Stimulated activated CD4-positive, alpha-beta T cell treated with anti-CD3 and anti-CD28 coated beads, TNF-alpha, amount 100 ng/mL, for 1 hour (primary cell): Measurements from ENCODE around the gene ANKRD42.
"Not testable (repeated sequence)": the region's sequence is repeated elsewhere in the genome, so short reads cannot be mapped to it uniquely, and the experiment has no call there.

ENCODE experiments used
- DNase-seq, 3 donors: peaks; one replicate each; pipeline ENCODE4 v3.0.0-alpha.2; 2020; ENCODE audit warnings: low read depth in 3 of 3, low spot score in 1 of 3

Gene ANKRD42

DNA sequence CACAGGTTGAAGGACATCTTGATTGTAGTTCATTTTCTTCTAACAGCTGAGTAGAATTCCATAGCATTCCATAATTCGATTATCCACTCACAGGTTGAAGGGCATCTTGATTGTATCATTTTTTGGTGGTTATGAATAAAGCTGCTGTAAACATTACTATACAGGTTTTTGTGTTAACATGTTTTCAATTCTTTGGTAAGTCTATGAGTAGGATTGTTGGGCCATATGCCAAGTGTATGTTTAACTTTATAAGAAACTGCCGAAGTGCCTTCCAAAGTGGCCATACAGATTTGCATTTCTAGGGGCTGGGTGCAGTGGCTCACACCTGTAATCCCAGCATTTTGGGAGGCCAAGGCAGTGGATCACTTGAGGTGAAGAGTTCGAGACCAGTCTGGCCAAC, 44.6 kb downstream of the ANKRD42 start:
- no peak for DNase-seq

DNA sequence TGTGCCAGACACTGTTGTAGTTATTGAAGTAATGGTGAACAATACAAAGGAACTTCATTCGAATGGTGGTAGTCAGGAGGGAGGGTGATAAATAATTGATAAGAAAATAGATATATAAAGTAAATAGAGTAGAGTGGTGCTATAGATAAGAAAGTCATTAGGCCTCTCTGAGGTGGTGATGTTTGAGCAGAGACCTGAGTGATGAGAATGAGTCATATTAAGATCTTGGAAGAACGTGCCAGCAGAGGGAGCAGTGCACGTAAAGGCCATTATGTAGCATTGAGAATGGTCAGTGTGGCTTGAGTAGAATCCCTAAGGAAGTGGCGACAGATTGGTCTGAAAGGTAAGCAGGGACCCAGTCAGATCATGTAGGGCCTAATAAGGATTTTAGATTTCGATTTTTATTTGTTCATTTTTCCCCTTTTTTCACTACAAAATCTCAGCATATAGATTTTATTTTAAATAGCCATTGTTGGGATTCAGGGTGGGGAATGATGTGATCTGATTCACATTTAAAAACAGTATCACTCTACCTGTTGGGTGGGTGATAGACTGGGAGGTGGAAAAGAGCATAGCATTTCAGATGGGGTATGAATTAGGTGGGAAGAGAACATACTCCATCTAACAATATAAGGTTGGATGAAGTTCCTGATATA, 47.9 kb downstream of the ANKRD42 start:
- no peak for DNase-seq

DNA sequence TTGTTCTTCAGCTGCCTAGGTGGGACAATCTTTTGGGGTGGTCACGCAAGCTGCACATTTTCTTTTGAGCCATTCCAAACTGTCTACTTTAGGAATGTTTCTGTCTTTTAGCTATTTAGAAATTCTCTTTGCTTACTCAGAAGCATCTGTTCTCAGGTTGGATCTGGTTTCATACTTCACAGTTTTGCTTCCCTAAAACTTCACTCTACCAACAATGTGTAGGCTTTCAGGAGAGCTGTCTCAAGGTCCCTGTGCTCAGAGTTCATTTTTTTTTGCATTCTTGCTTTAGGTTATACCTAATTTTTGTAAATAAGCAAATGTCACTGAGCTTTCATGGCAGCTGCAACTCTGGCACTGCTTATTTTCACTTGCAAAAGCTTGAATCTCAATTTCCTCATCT, 55.9 kb downstream of the ANKRD42 start:
- no peak for DNase-seq

DNA sequence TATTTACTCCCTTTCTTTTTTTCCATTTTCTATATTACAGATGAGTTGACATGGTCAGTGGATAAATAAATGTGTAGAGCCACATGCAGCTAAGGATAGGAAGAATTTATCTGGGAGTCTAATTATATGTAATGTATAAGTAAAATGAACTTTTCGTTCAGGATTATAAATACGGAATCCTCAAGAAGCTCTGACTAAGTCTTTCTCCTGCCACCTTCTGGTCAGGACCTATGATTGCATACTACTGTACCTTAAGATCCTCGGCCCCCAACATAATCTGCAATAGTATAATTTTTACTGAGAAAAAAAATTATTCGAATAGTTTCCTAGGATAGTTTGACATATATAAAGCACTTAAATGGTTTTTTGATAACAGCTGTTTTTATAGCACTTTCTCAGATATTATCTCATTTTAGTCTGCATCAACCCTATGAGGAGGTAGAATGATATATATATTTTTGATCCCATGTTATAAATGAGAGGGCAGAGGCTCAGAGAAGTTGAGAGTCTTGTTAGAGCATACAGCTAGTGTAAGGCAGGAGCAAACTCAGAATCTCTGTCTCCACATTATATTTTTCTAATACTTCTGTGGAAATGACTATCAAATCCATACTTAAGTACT, 56.6 kb downstream of the ANKRD42 start:
- no peak for DNase-seq

DNA sequence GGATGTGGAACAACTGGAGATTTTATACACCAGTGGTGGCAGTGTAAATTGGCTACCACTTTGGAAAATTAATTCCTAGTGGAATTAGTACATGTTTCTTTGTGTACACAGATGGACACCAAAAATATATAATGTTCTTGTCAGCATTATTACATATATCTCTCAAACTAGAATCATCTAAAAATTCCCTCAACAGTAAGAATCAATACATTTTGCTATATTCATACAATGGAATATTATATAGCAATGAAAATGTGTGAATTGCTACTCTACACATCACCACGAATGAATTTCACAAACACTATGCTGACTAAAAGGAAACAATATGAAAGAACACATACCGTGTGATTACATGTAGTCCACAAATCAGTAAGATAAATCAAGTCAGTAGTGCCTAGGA, 58.8 kb downstream of the ANKRD42 start:
- no peak for DNase-seq

GRCh38 chr11:83252941-83253340, 59.4 kb downstream of the ANKRD42 start:
- DNase-seq, result no peak

DNA sequence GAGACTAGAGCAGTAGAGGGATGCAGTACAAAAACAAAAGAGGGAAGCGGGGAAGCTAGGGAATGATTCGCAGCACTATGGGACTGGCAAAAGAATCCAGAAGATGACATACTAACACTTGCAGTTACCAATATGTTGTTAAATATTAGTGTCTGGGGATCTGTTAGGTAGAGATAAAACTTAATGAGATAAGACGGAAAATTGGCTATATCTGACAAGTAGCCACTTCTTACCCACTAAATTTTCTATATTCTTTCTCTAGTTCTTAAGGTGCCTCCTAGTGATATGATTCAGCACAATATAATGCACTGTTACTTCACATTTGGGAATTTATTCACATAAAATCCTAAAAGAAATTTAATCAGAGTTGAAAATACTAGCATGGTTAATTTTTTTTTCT, 61.9 kb downstream of the ANKRD42 start:
- no peak for DNase-seq

DNA sequence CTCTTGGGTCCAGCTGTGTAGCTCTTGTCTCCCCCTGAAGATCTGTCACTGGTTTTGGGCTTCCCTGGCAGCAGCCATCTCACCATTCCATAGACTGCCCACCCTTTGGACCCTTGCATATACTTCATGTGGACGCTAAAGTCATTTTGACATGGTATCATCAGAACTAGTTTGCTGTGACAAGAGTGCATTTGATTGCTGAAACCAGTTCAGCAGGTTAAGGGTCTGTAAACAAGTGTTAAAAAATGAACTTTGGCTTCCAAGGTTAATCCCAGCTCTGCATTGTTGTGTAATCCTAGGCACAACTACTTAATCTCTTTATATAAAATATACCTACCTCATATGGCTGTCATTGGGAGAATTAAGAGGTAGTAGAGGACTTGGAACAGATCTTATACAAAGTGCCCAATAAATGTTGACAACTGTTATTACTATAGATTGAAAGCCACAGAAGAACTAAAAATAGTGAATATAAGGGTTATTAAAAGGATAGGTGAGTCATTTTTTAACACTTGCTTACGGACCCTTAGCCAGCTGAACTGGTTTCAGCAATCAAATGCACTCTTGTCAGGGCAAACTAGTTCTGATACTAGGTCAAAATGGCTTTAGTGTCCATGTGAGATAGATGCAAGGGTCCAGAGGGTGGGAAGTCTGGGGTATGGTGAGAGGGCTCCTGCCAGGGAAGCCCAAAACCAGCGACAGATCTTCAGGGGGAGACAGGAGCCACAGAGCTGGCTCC, 63.3 kb downstream of the ANKRD42 start:
- no peak for DNase-seq

- no peak for DNase-seq
Measured at GRCh38 chr11:83257761-83258168, 64.3 kb downstream of the ANKRD42 start.

DNA sequence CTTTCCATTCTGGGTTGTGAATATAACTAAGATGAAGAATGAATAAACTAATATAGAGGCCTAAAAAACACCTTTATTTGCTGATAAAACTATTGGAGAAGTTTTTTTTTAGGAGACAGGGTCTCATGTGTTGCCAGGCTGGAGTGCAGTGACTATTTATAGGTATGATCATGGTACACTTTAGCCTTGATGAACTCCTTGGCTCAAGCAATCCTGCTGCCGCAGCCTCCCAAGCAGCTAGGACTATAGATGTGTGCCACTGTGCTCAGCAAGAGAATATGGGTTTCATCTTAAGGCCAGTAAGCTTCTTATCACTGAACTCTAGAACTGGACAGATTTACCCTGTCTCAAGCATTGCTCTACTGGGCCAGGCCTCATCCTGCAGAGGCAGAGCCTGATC, 66.0 kb downstream of the ANKRD42 start:
- no peak for DNase-seq

- DNase-seq, result no peak
Measured at GRCh38 chr11:83265331-83265730, 71.8 kb downstream of the ANKRD42 start.

DNA sequence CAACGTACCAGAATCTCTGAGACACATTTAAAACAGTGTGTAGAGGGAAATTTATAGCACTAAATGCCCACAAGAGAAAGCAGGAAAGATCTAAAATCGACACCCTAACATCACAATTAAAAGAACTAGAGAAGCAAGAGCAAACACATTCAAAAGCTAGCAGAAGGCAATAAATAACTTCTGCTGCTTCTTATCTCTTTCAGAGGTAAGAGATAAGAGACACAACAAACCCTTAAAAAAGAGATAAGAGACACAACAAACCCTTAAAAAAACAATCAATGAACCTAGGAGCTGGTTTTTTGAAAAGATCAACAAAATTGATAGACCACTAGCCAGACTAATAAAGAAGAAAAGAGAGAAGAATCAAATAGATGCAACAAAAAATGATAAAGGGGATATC, 75.6 kb downstream of the ANKRD42 start:
- DNase-seq, result not testable (repeated sequence)

DNA sequence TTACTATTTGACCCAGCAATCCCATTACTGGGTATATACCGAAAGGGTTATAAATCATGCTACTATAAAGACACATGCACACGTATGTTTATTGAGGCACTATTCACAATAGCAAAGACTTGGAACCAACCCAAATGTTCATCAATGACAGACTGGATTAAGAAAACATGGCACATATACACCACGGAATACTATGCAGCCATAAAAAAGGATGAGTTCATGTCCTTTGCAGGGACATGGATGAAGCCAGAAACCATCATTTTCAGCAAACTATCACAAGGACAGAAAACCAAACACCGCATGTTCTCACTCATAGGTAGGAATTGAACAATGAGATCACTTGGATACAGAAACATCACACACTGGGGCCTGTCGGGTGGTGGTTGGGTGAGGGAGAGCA, 78.2 kb downstream of the ANKRD42 start:
- not testable (repeated sequence) for DNase-seq

GRCh38 chr11:83272627-83273026, 79.1 kb downstream of the ANKRD42 start:
- no peak for DNase-seq

GRCh38 chr11:83275888-83276641, 82.6 kb downstream of the ANKRD42 start:
- DNase-seq, result no peak

DNA sequence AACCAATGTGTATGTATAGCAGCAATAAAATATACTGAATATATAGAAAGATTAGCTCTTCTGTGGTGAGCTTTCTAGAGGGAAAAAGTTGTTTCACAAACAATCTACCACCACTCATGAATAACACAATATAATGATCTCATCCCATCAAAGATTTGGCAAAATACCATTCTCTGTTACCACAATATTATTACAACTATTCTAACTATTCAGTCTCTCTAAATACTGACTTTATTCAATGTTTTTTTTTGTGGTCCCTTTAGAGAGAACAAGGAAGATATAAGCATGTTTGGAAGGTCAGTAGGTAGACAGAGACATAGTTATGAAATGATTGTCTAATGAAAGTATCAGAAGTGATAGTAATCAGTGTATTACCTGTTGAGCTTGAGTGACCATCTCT, 84.8 kb downstream of the ANKRD42 start:
- DNase-seq, result no peak

DNA sequence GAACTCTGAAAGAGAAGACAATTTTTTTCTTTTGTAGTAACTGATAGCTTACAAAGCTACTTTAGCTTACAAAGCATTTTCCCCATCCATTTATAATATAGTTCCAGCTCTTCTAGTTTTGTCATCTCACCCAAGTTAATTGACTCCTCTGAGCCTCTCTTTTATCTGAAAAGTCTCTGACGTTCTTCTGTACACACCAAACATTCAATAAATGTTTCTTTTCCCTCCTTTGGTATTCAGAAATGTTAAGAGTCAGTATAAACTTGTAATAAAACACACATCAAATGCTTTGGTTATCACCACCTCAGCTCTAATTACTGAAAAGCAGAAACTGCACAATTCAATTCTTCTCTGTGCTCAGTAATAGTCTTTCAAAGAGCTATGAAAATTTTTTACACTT, 86.7 kb downstream of the ANKRD42 start:
- no peak for DNase-seq

- DNase-seq, result no peak
Measured at GRCh38 chr11:83282084-83282716, 88.7 kb downstream of the ANKRD42 start.

- no peak for DNase-seq
Measured at GRCh38 chr11:83284501-83285150, 91.1 kb downstream of the ANKRD42 start.

DNA sequence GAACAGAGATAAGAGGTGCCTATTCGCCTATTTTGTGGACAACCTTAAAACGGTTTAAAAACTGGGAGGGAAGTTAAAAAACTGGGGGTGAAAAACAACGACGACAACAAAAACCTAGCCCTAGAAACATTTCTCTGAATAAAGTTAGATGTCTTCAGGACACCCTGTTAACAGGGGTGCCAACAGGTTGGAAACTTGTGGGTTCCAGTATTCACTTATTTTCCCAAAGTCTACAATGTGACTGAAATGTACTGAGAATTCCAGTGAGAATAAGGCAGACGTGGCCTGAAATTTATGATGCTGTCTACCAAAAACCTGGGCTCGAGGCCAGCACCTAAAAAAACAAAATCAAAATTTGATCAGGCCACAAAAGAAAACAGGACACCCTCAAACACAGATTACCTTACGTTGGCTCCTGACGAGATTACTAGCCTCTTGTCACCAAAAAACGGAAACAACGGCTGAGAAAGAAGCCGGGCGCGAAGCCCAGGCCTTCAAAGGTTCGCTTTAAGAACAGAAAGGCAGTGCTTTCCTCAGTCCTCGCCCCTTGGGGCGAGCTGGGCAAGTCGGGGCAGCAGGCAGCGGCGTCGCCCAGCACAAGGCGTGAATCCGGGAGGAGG, 91.7 kb downstream of the ANKRD42 start:
- DNase-seq, result no peak
